ENCODE results near the gene PRR7. TPM values are rescaled to one million over a fixed set of nuclear protein-coding genes. Genes with fewer than 3 reads are reported as not detected.

The PRR7 gene
- total and polyA plus RNA-seq, 2 of the 13 experiments (the other 11 are each of a cell fraction or from before 2014, with no cell fraction given), result 4.8 to 5.0 TPM

- no peak for TF ChIP-seq LBX2 (CRISPR knock-in tag; IDR thresholded peaks at IDR 0.05; ENCODE audit: borderline replicate concordance)
- no peak for TF ChIP-seq KIAA2018 (CRISPR knock-in tag; IDR thresholded peaks at IDR 0.05; ENCODE audit: borderline replicate concordance)
- TF ChIP-seq ZNF615 (CRISPR knock-in tag; IDR thresholded peaks at IDR 0.05; ENCODE audit: borderline replicate concordance), result no peak
- TF ChIP-seq SETDB1 (CRISPR knock-in tag; IDR thresholded peaks at IDR 0.05; ENCODE audit: borderline replicate concordance), result no peak
- no peak for TF ChIP-seq ZNF552 (CRISPR knock-in tag; IDR thresholded peaks at IDR 0.05; ENCODE audit: borderline replicate concordance)
- TF ChIP-seq CREM (IDR thresholded peaks at IDR 0.05), result no peak; the same call in 1 of the 2 replicates
- TF ChIP-seq CREM (CRISPR knock-in tag; IDR thresholded peaks at IDR 0.05), result no peak
- TF ChIP-seq ZBTB20 (CRISPR knock-in tag; IDR thresholded peaks at IDR 0.05; ENCODE audit: borderline replicate concordance, low read depth), result no peak
- TF ChIP-seq SP140L (CRISPR knock-in tag; IDR thresholded peaks at IDR 0.05; ENCODE audit: borderline replicate concordance), result no peak
- no peak for TF ChIP-seq MLXIP (CRISPR knock-in tag; IDR thresholded peaks at IDR 0.05; ENCODE audit: borderline replicate concordance)
- no peak for TF ChIP-seq CBFB (CRISPR knock-in tag; IDR thresholded peaks at IDR 0.05)
- no peak for TF ChIP-seq ZFP37 (CRISPR knock-in tag; IDR thresholded peaks at IDR 0.05; ENCODE audit: borderline replicate concordance)
- TF ChIP-seq XBP1 (CRISPR knock-in tag; IDR thresholded peaks at IDR 0.05), result no peak
- no peak for TF ChIP-seq IRF1 (CRISPR knock-in tag; IDR thresholded peaks at IDR 0.05; ENCODE audit: low read depth)
- TF ChIP-seq SSRP1 (CRISPR knock-in tag; IDR thresholded peaks at IDR 0.05), result 0 out of 2 replicates have a peak, but pooled peaks have one; percentile 41
- TF ChIP-seq ZNF749 (CRISPR knock-in tag; IDR thresholded peaks at IDR 0.05; ENCODE audit: borderline replicate concordance), result no peak; the same call in 1 of the 2 replicates
Observed at GRCh38 chr5:177497292-177498012, 50.8 kb downstream of the PRR7 start, which contains the start of gene PDLIM7 (continued).

Measured in HepG2 (cell line).